ENCODE measurements around the gene CEP95. TPM values are rescaled to one million over a fixed set of nuclear protein-coding genes. Genes with fewer than 3 reads are reported as not detected.

The CEP95 gene
- total RNA-seq, 1 donor from 2014 or later, result 6.9 TPM

DNA sequence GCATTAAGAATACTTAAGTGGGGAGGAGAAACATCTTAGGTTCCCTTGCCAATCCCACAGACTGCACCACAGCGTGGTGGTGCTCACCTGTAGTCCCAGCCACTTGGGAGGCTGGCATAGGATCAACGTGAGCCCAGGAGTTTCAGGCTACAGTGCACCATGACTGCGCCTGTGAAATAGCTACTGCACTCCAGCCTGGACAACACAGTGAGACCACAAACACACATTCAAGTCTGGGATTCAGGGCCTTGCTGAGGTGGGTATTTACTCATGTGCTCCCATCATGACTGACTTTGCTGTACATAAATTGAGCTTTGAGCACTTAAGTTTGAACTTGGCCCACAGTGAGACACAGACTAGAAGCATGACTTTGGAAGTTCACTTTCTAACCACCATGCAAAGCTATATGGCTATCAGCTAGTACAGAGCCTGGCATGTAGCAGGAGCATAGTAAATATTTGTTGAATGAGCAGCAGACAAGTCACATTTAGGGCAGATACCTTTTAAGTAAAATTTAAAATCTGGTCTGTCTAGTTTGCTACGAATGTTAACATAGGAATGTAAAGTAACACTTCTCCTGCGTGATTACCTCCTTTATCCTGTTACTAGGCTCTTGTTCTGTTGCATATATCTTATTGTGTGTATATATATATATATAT, 33.5 kb downstream of the CEP95 start:
- peaks cover 39 to 66% of the 10 kb centered on the region in 2 donors for H3K36me3 ChIP-seq
- H3K27ac ChIP-seq, result no peak overlapping the region
- TF ChIP-seq, protein P1, sequence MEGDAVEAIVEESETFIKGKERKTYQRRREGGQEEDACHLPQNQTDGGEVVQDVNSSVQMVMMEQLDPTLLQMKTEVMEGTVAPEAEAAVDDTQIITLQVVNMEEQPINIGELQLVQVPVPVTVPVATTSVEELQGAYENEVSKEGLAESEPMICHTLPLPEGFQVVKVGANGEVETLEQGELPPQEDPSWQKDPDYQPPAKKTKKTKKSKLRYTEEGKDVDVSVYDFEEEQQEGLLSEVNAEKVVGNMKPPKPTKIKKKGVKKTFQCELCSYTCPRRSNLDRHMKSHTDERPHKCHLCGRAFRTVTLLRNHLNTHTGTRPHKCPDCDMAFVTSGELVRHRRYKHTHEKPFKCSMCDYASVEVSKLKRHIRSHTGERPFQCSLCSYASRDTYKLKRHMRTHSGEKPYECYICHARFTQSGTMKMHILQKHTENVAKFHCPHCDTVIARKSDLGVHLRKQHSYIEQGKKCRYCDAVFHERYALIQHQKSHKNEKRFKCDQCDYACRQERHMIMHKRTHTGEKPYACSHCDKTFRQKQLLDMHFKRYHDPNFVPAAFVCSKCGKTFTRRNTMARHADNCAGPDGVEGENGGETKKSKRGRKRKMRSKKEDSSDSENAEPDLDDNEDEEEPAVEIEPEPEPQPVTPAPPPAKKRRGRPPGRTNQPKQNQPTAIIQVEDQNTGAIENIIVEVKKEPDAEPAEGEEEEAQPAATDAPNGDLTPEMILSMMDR (IDR thresholded peaks at IDR 0.05), result no peak
- no peaks in the 10 kb centered on the region for H3K4me1 ChIP-seq
- no peak for DNase-seq (ENCODE audit: low spot score in 2 of 2)
- no peak overlapping the region for H3K4me3 ChIP-seq
- no peaks in the 10 kb centered on the region for H3K27me3 ChIP-seq
- H3K9me3 ChIP-seq, result no peaks in the 10 kb centered on the region
- intact Hi-C loops (cut with DNase I), result no loop called here

GRCh38 chr17:64544742-64545141, 38.0 kb downstream of the CEP95 start:
- no peak for DNase-seq (ENCODE audit: low spot score in 2 of 2)
- Histone ChIP-seq H3K27me3 (no peaks in the 10 kb centered on the region), H3K9me3 (no peaks in the 10 kb centered on the region), H3K27ac (no peak overlapping the region), H3K36me3 (peaks cover 32 to 67% of the 10 kb centered on the region in 2 donors), H3K4me1 (no peaks in the 10 kb centered on the region), H3K4me3 (no peak overlapping the region)
- intact Hi-C loops (cut with DNase I), result no loop called here
- TF ChIP-seq, protein P1 (IDR thresholded peaks at IDR 0.05), result no peak

- H3K9me3 ChIP-seq, result no peaks in the 10 kb centered on the region
- H3K4me1 ChIP-seq, result no peaks in the 10 kb centered on the region
- H3K27me3 ChIP-seq, result no peaks in the 10 kb centered on the region
- peaks cover 29 to 75% of the 10 kb centered on the region in 2 donors for H3K36me3 ChIP-seq
- DNase-seq (ENCODE audit: low spot score in 2 of 2), result no peak
- intact Hi-C loops (cut with DNase I), result no loop called here
- H3K4me3 ChIP-seq, result no peak overlapping the region
- TF ChIP-seq, protein P1 (IDR thresholded peaks at IDR 0.05), result no peak
- no peak overlapping the region for H3K27ac ChIP-seq
Measured at GRCh38 chr17:64546716-64547115, 39.9 kb downstream of the CEP95 start.

- Histone ChIP-seq H3K4me1 (no peaks in the 10 kb centered on the region), H3K36me3 (peaks cover 29 to 70% of the 10 kb centered on the region in 2 donors), H3K27me3 (no peaks in the 10 kb centered on the region), H3K27ac (no peak overlapping the region), H3K9me3 (no peaks in the 10 kb centered on the region), H3K4me3 (no peak overlapping the region)
- TF ChIP-seq, protein P1 (IDR thresholded peaks at IDR 0.05), result no peak
- DNase-seq (ENCODE audit: low spot score in 2 of 2), result no peak
- intact Hi-C loops (cut with DNase I), result no loop called here
Measured at GRCh38 chr17:64547319-64547718, 40.5 kb downstream of the CEP95 start.

DNA sequence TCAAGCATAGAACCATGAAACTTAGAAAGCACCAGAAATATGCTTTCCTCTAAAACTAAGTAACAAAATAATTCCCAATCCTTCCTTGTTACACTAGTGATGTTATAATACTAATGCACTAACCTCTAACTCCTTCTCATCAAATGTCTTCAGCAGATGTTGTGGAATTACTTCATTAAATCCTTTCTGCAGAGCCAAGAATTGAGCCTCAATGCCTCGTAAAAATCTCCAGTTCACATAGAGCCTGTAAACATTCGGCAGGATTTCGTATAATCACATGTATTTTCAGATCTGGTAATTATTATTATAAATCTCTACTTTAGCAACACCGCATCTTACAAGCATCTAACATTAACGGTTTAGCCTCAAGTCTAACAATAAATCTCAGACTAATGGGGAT, 44.7 kb downstream of the CEP95 start:
- Histone ChIP-seq H3K27me3 (no peaks in the 10 kb centered on the region), H3K36me3 (peaks cover 26 to 76% of the 10 kb centered on the region in 2 donors), H3K4me1 (no peaks in the 10 kb centered on the region), H3K27ac (no peak overlapping the region), H3K9me3 (no peaks in the 10 kb centered on the region), H3K4me3 (no peak overlapping the region)
- TF ChIP-seq, protein P1 (IDR thresholded peaks at IDR 0.05), result no peak
- no peak for DNase-seq (ENCODE audit: low spot score in 2 of 2)
- intact Hi-C loops (cut with DNase I), result no loop called here
